ENCODE results near the gene FUOM. TPM values are rescaled to one million over a fixed set of nuclear protein-coding genes. Genes with fewer than 3 reads are reported as not detected.

FUOM gene
- total and polyA plus RNA-seq, 2 experiments from 2014 or later = 30.8 to 33.9 TPM

GRCh38 chr10:133379801-133380666, 22.2 kb upstream of the FUOM start:
- Histone ChIP-seq H3K4me1 (ENCODE audit: insufficient read depth) (peaks cover 5% of the 10 kb centered on the region; the same call in 1 of the 2 replicates), H3K27ac (ENCODE audit: low read depth) (no peak overlapping the region), H3K9me2 (ENCODE audit: insufficient read depth) (no peaks in the 10 kb centered on the region), H2AFZ (no peak overlapping the region; the same call in 1 of the 2 replicates), H3K4me2 (peak overlapping the region; percentile 92), H3K27me3 (ENCODE audit: insufficient read depth) (peaks cover 46% of the 10 kb centered on the region), H3F3A (replicated peaks; ENCODE audit: low read depth) (no peaks in the 10 kb centered on the region), H4K20me1 (replicated peaks; ENCODE audit: insufficient read depth) (no peaks in the 10 kb centered on the region; the same call in 1 of the 2 replicates), H3K36me3 (ENCODE audit: insufficient read depth) (no peaks in the 10 kb centered on the region), H3K79me2 (replicated peaks; ENCODE audit: insufficient read depth) (no peaks in the 10 kb centered on the region), H3K4me3 (peak overlapping the region; percentile 68)
- no peaks in the 10 kb centered on the region for H3K4me1 Mint-ChIP-seq
- H3K4me3 Mint-ChIP-seq = peak overlapping the region; percentile 66
- peak; percentile 23 for ATAC-seq
- no peaks in the 10 kb centered on the region; the same call in 2 of the 3 replicates for H3K9me3 Mint-ChIP-seq
- H3K36me3 Mint-ChIP-seq (ENCODE audit: low read depth) = 0 out of 3 replicates have a peak, but pooled peaks cover 3% of the 10 kb centered on the region
- TF ChIP-seq JUNB (IDR thresholded peaks at IDR 0.05; ENCODE audit: unreplicated experiment) (no peak), ETS1 (IDR thresholded peaks at IDR 0.05) (no peak), NANOG (IDR thresholded peaks at IDR 0.05; ENCODE audit: borderline replicate concordance) (no peak), POLR2AphosphoS5 (IDR thresholded peaks at IDR 0.05; ENCODE audit: low read depth) (no peak), CREB1 (CRISPR knock-in tag; IDR thresholded peaks at IDR 0.05; ENCODE audit: low read depth) (no peak), ZNF114 (CRISPR knock-in tag; IDR thresholded peaks at IDR 0.05) (no peak), EZH2 (IDR thresholded peaks at IDR 0.05; ENCODE audit: low read depth, unreplicated experiment) (no peak), ZNF331 (CRISPR knock-in tag; IDR thresholded peaks at IDR 0.05; ENCODE audit: low read depth) (no peak), EZH2phosphoT487 (IDR thresholded peaks at IDR 0.05; ENCODE audit: unreplicated experiment) (no peak), STAT1 (IDR thresholded peaks at IDR 0.05; ENCODE audit: unreplicated experiment) (no peak), ZNF462 (CRISPR knock-in tag; IDR thresholded peaks at IDR 0.05) (no peak)
- TF ChIP-seq, protein P1, sequence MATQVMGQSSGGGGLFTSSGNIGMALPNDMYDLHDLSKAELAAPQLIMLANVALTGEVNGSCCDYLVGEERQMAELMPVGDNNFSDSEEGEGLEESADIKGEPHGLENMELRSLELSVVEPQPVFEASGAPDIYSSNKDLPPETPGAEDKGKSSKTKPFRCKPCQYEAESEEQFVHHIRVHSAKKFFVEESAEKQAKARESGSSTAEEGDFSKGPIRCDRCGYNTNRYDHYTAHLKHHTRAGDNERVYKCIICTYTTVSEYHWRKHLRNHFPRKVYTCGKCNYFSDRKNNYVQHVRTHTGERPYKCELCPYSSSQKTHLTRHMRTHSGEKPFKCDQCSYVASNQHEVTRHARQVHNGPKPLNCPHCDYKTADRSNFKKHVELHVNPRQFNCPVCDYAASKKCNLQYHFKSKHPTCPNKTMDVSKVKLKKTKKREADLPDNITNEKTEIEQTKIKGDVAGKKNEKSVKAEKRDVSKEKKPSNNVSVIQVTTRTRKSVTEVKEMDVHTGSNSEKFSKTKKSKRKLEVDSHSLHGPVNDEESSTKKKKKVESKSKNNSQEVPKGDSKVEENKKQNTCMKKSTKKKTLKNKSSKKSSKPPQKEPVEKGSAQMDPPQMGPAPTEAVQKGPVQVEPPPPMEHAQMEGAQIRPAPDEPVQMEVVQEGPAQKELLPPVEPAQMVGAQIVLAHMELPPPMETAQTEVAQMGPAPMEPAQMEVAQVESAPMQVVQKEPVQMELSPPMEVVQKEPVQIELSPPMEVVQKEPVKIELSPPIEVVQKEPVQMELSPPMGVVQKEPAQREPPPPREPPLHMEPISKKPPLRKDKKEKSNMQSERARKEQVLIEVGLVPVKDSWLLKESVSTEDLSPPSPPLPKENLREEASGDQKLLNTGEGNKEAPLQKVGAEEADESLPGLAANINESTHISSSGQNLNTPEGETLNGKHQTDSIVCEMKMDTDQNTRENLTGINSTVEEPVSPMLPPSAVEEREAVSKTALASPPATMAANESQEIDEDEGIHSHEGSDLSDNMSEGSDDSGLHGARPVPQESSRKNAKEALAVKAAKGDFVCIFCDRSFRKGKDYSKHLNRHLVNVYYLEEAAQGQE (IDR thresholded peaks at IDR 0.05; ENCODE audit: unreplicated experiment) = no peak
- no peak overlapping the region for H3K27ac Mint-ChIP-seq
- peaks cover 31% of the 10 kb centered on the region for H3K27me3 Mint-ChIP-seq (ENCODE audit: insufficient read depth, low read depth, poor library complexity)
- DNase-seq (ENCODE audit: low spot score) = no peak

Measured in GM23338 (cell line).